HG03442 (cell line): ENCODE results near the gene MIAT.
"Not testable (repeated sequence)": the region's sequence is repeated elsewhere in the genome, so short reads cannot be mapped to it uniquely, and the experiment has no call there.

Source experiments
- ATAC-seq: cut with Tn5 transposase; IDR thresholded peaks from one replicate; pipeline ENCODE4 v1.9.1; 2021; ENCODE audit warnings: mild to moderate bottlenecking, moderate library complexity; ENCODE audit not compliant: unreplicated experiment

MIAT gene

DNA sequence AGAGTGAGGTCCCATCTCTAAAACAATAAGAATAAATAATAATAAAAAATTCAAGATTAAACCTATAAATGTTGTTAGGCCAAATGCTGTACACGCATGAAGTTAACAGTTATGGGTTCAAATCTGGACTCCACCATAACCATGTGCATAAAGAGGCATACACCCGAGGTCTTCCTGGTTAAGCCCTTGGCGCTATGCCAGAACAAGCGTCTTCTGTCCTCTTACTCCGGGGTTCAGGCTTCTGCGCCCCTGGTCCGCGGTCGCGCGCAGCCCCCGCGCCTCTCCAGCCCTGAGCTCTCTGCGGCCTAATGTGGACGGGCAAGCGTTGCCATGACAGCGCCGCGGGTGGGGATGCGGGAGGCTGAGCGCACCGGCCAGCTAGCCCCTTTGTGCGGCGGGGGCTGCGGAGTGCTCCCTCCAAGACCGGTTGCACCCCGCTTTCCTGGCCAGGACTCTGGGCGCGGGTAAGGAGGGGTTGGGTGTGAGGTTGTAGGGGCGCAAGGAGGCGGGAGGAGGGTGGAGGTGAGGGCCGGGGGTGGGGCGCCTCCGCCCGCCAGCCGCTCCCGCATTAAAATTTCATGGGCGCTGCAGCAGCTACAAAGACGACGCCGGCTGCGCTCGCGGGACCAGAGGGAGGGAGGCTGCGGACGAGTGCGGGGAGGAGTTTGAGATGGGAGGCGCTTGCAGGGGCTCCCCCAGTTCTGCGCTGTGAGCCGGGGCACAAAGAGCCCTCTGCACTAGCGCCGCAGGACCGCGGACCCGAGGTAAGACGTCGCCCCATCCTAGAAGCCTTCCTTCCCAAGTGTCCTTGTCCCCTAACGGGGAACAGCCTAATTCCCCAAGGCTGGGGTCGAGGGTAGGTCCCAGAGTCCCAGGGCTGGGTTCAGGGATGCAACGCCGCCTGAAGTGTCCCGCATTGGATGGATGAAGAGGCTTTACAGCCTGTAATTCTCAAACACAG, at the start of gene MIAT:
TSS of gene MIAT (plus strand) at position 698 of the 961 bp plus-strand sequence.
- ATAC-seq: no peak

DNA sequence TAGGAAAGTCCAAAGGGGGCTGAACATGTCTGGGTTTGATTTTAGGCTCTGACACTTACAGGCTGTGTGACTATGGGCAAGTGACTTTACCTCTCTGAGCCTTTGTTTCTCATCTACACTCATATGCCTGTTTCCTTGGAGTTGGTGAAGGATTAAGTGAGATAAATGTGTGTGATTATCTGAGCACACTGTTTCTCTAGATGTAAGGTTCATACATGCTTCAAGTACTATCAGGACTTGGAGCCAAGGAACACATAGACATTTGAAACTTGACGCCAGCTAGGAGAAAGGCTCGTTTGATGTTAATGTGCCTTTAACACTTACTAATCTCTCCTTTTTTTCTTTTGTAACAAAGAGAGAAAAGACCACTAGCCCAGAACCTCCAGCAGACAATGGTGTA, 49.3 kb upstream of the MIAT start:
- ATAC-seq: no peak

DNA sequence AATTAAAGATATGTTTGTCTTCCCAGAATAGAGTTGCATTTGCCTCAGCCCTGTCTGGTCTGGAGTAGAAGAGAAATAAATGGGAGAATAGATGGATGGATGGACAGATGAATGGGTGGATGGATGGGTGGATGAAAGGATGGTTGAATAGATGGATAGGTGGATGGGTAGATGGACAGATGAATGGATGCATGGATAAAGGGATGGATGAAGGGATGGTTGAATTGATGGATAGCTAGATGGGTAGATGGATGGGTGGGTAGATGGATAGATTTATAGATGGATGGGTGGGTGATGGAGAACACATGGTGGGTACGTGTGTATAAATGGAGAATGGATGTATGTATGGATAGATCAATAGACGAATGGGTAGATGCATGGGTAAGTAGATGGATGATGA, 48.1 kb upstream of the MIAT start:
- ATAC-seq: no peak

DNA sequence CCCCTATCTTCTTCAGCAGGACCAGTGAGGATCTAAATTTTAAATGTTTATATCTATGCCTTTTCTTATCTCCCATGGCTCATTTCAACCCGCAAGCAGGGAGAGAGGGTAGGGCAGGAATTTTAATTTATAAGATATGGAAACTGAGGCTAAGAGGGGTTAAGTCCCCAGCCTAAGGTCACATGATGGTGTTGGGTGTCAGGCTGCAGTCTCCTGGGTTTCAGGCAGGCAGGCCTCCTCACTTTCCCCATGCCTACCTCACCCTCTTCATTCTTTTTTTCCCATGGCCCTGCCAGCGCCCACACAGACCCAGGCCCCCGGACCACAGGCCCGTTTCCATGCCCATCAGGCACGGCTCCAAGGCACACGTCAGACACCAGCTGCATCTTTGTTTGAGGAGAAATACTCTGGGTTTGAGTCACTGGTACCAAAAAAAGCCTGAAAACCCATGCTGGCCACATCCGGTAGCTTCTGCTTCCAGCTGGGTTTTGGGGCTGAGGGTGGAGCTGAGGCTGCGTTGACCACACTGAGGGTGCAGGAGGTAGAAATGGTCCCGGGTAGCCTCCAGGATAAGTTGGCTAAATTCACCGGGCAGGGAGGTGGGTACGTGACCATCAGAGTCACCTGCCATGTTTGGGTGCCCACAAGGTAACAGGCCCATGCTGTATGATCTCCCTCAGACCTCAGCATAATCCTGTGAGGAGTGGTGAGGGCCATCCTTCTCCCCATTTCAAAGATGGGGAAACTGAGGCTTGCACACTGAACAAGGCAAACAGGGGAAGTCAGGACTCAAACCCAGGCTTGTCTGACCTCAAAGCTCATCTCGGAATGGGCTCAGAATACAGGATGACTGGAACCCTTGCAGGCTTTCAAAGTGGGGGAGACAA, 47.1 kb upstream of the MIAT start:
- ATAC-seq: peak; percentile 80

DNA sequence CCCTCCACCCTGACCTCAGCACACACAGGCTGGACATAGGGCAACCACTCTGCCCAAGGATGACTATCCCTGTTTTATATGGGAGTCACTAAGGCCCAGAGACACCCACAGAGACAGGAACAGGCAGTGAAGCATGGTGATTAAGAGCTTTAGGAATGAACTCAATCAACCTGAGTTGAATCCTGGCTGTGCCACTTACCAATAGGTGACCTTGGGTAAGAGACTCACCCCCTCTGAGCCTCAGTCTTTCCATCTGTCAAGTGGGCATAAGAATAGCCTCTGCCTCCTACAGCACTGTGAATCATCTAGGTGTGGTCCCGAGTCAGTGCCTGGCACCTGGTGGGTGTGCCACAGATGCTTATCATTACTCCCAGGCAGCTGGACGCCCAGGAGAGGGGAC, 46.4 kb upstream of the MIAT start:
- ATAC-seq: no peak

DNA sequence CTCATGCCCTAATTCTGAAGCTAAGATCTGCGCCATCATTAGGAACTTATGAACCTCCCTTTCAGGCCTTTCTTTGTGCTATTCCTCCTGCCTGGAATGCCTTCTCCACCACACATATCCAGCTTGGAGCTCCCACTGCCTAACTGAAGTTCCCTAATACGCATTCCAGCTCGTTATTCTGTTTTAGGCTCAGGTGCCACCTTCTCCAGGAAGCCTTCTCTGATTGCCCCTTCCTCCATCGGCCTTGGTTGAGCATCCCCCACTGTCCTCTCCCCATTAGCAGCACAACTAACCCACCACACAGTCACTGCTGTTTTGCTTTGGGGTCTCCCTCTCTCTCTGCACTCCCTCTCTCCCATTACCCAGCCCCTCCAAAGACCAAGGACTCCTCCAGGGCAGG, 44.7 kb upstream of the MIAT start:
- no peak for ATAC-seq

DNA sequence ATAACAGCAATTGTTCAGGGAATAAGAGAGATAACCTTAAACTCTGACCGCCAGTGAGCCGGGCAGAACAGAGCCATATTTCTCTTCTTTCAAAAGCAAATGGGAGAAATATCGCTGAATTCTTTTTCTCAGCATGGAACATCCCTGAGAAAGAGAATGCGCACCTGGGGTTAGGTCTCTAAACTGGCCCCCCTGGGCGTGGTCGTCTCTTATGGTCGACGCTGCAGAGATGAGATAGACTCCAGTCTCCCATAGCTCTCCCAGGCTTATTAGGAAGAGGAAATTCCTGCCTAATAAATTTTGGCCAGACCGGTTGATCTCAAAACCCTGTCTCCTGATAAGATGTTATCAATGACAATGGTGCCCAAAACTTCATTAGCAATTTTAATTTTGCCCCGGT, 43.6 kb upstream of the MIAT start:
- ATAC-seq: not testable (repeated sequence)

DNA sequence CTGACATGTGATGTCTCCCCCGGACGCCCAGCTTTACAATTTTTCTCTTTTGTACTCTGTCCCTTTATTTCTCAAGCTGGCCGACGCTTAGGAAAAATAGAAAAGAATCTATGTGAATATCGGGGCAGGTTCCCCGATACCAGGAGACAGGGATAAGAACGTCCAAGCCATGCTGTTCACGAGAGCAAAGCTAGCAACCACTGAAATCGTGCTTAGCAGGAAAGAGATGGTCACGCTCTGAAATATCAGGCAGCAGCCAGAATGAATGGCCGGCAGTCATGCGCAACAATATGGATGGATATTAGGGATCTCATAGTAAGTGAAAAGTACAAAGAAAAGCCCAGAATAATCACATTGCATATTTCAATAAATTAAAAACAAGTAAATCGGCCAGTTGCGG, 43.1 kb upstream of the MIAT start:
- ATAC-seq: no peak

DNA sequence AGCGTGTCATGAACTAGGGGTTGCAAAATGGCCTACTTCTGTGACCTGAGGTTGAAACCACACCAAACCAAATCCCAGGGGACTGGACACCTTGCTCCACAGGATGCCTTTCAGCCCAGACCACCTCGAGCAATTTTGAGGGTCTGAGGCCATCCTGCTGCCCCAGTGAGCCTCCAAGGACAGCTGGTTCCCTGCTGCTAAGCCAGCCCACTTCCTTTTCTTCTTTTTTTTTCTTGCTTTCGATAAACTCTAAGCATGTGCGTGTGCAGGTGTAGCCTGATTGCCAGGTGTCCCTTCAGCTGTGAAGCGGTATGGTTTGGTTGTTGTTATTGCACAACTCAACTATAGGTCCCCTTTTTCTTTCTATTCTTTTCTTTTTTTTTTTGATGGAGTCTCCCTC, 42.2 kb upstream of the MIAT start:
- ATAC-seq: no peak

DNA sequence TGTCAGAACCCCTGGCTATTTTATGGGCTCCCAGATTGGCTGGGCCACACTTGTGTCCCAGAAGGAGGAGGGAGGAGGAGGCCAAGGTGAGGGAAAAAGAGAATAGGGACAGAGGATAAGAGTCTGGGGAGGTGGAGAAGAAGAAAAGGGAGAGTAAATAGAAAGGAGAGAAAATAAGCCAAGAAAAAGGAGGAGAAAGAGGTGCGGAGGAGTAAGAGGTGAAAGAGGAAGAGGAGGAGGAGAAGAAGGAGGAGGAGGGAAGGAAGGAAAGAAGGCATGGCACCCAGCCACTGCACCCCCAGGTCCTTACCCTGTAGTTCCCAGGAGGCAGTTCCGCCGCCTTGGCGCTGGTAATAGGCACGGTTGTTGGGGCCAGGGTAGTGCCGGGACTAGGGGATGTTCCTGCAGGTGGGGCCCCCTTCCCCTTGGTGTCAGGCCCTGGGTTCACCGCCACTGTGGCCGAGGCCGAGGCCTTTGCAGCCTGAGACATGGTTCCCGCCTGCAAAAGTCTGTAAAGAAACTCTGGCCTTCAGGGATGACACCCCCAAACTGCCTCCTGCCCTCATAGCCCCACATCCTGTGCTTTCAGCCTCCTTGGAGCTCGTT, 41.5 kb upstream of the MIAT start:
- no peak for ATAC-seq

DNA sequence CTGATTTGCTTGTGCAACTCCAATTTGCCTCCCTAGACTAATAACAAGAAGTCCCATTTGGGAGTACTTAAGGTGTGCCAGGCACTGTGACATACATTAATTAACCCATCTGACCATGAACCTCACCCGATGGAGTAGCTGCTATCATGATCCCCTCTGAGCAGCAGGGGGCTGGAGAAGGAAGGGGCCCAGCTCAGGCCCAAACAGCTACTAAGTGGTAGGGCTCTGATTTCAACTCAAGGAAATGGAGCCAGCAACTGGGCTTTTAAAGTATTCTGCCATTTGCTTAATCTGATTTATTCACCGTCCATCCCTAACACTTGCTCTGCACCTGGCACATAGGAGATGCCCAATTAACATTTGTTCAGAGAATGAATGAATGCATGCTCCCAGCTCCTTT, 40.7 kb upstream of the MIAT start:
- ATAC-seq: no peak

DNA sequence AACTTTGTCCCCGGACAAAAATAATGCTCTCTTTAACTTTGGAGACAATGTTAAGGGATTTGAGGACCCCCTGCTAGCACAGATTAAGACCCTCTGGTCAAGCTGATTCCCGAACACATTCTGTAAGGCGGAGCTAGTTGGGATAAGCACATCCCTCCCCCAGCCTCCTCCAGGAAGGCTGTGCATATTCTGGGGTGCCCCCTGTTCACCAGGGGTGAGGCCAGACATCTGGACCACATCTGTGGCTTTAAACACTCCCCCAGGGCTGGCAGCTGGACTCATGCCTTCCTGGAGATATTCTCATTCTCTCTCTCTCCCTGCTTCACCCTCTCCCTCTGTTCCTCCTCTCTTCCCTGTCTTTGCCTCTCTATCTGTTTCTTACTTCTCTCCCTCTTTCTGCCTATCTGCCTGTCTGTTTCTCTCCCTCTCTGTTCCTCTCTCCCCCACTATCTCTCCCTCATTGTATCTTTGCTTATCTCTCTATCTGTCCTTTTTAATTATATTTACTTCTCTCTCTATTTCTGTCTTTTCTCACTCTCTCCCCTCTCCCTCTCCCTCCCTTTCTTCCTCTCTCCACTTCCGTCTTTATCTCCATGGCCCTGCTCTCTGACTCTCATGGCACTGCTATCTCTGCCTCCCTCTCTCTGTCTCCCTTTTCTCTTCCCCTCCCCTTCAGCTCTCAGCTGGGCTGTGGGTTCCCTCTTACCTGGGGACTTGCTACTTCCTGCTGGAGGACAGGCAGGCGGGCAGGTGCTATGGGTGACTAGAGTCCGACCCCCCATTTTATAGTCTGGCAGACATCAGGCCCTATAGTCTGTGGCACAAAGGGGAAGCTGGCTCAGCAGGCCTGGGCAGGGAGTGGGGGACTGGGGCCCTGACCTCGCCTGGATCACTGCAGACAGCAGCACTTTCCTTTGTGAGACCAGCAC, 39.9 kb upstream of the MIAT start, which contains the start of gene CRYBB1:
TSS of gene CRYBB1 (minus strand) at position 757 of the 929 bp plus-strand sequence. CDS start 1,708 bp downstream, outside the sequence.
- no peak for ATAC-seq

DNA sequence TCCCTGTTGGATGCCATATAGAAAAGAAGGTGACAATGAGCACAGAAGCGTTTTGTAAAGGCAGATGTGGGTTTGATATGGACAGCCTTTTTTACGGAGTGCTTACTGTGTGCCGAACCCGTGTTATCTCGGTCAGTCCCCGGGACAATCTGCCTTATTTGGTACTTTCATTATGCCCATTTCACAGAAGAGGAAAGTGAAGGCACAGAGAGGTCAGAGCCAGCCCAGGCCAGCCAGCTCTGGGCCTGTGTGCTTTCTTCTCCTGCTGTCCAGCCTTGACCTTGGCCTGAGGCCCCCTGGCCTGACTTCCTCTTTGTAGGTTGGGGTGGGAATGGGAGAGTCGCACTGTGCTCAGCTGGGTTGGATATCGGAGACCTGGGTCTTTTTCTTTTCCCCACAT, 38.9 kb upstream of the MIAT start:
- ATAC-seq: no peak

DNA sequence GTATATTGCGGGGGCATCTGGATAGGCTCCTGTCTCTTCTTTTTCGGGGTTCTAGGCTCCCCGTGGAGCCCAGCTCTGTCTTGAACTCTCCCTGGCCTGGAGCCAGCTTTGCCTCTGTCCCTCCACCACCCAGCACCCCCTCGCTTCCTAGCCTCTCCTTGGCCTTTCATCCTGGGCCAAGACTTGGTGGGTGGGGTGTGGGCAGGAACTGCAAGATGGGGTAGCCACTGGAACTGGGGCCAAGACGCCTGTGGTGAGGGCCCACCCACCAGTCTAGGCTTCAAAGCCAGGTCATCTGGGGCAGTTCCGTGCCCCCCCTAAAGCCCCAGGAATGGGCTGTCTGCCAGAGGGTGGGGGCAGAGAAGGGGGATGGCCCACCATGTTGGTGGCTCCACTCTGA, 37.9 kb upstream of the MIAT start:
- ATAC-seq: no peak

DNA sequence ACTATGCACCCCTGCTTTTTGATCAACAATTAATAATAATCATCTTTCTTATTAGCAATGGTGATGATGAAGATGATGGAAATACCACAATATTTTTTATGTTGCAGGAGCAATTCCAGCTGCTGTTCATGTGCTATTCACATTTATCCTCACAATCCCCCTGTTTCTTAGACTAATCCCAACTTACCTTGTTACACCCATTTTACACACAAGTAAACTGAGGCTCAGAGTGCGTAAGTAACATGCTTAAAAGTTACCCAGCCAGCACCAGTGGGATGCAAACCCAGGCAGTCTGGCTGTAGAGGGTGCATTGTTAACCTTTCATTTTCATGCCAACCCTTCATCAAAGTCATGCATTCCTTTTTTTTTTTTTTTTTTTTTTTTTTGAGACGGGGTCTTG, 37.2 kb upstream of the MIAT start:
- no peak for ATAC-seq

DNA sequence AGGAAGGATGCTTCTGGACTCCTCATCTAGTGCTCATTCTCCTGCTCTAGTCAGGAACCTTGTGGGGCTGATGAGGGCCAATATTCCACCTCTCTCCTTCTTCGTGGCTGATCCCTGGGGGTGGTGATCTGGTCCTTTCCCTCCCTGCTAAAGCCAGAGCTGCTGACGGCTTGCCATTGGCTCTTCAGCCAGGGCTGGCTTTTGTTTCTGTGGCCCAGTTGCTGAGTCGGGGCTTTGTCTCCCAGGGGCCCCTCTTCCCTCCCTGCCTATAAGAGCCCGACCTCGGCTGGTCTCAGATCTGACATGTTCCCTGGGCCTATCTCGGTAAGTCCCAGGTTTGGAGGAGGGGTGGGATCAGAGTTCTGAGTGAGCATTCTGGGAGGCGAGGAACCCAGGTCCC, 35.7 kb upstream of the MIAT start, which contains the start of gene CRYBA4:
TSS of gene CRYBA4 (plus strand) at position 301 of the 400 bp plus-strand sequence. CDS start 634 bp downstream, outside the sequence.
- no peak for ATAC-seq

DNA sequence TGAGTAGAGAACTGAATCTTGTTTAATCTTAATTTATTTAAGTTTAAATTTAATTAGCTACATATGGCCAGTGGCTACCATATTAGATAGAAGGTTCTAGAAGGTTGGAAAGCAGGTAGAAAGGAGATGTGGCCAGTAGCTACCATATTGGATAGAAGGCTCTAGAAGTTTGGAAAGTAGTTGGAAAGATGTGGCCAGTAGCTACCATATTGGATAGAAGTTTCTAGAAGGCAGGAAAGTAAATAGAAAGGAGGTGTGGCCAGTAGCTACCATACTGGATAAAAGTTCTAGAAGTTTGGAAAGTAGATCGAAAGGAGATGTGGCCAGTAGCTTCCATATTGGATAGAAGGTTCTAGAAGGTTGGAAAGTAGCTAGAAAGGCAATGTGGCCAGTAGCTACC, 33.4 kb upstream of the MIAT start:
- ATAC-seq: no peak

DNA sequence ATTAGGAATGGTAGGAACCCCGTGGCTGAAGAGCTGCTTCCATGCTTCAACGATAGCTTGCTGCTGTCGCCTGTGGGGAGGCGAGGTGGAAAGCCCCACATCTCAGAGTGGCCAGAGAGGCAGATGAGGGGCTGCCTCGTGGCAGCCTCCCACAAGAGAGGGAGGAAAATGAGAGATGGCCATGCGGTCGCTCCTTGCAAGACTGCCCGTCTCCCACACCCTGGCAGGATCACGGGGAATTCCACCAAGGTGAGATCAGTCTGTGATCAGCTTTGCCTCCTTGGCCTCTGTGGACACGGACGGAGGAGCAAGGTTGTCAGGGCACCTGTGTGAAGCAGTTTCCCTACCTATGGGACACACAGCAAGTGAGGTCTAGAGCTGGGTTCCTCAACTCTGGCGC, 32.6 kb upstream of the MIAT start:
- ATAC-seq: no peak

DNA sequence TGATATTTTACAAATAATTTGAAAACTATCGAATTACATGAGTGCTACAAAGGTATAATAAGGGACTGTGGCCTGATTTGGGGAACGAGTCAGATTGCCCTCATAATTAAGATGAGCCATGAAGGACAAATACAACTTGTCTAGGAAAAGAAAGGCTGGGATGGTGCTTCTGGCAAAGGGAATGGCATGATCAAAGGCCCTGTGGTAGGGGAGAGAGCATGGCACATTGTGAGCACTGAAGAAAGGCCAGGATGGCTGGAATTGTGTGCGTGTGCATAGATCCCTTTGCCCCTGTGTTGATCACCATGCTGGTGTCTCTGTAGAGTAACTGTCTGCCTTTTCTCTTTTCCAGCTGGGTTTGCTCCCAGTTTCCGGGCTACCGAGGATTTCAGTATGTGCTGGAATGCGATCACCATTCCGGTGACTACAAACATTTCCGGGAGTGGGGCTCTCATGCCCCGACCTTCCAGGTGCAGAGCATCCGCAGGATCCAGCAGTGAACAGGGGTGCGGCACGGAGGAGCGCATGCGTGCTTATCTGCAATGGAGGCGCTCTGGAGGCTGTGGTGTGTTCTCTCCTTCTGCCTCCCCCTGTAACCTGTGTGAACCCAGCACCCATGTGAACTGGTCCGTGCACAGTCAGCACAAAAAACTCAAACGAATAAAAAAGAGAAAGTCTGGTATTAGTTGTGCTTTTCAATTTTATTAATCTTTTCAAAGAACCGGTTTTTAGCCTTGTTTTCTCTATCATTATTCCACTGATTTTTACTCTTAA, 27.2 kb upstream of the MIAT start:
- ATAC-seq: no peak
